Measurements from ENCODE around the gene AXIN2.
"Not testable (repeated sequence)": the region's sequence is repeated elsewhere in the genome, so short reads cannot be mapped to it uniquely, and the experiment has no call there.

AXIN2 gene

GRCh38 chr17:65485388-65486299 is 75.8 kb downstream of the AXIN2 start:
- H3K27me3 ChIP-seq (ENCODE audit: insufficient read depth, low read depth, severe bottlenecking) = peaks cover 21% of the 10 kb centered on the region
- H3K36me3 ChIP-seq = no peaks in the 10 kb centered on the region
- peaks cover 5% of the 10 kb centered on the region for H3K9me3 ChIP-seq (ENCODE audit: severe bottlenecking)
- TF ChIP-seq CTCF (IDR thresholded peaks at IDR 0.05; ENCODE audit: low read depth, low read length) = no peak
- peak; percentile 21 for DNase-seq
- H3K4me3 ChIP-seq (ENCODE audit: low read depth, low read length) = no peak overlapping the region
- H3K27ac ChIP-seq = no peak overlapping the region

GRCh38 chr17:65484405-65484804 is 77.0 kb downstream of the AXIN2 start:
- not testable (repeated sequence) for DNase-seq; H3K9me3 ChIP-seq (ENCODE audit: severe bottlenecking); H3K27ac ChIP-seq; H3K4me3 ChIP-seq (ENCODE audit: low read depth, low read length); H3K36me3 ChIP-seq
- peaks cover 15% of the 10 kb centered on the region for H3K27me3 ChIP-seq (ENCODE audit: insufficient read depth, low read depth, severe bottlenecking)

GRCh38 chr17:65483438-65483837 is 78.0 kb downstream of the AXIN2 start:
- H3K4me3 ChIP-seq (ENCODE audit: low read depth, low read length) = no peak overlapping the region
- no peaks in the 10 kb centered on the region for H3K36me3 ChIP-seq
- H3K27ac ChIP-seq = no peak overlapping the region
- DNase-seq = no peak
- H3K27me3 ChIP-seq (ENCODE audit: insufficient read depth, low read depth, severe bottlenecking) = peaks cover 15% of the 10 kb centered on the region
- H3K9me3 ChIP-seq (ENCODE audit: severe bottlenecking) = peaks cover 5% of the 10 kb centered on the region
- TF ChIP-seq CTCF (IDR thresholded peaks at IDR 0.05; ENCODE audit: low read depth, low read length) = no peak

DNA sequence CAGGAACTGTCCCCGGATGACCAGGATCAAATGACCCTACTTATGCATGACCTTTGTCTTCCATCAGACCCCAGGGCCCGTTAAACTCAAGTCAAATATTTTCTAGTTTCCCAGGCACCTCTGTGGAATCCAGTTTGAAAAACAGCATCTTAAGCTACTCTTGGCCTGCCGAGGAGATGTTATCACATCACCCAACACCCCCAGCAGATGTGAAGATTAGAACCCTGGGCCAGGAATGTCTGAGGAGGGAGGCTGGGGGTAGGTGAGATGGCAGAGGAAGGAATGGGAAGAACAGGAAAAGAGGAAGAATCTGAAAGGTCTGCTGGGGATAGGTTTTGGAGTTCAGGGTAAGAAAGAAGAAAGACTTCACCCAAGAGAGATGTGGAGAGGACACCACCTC is 79.2 kb downstream of the AXIN2 start:
- H3K4me3 ChIP-seq (ENCODE audit: low read depth, low read length) = no peak overlapping the region
- peaks cover 12% of the 10 kb centered on the region for H3K27me3 ChIP-seq (ENCODE audit: insufficient read depth, low read depth, severe bottlenecking)
- no peak for DNase-seq
- no peak overlapping the region for H3K27ac ChIP-seq
- H3K9me3 ChIP-seq (ENCODE audit: severe bottlenecking) = peaks cover 5% of the 10 kb centered on the region
- no peaks in the 10 kb centered on the region for H3K36me3 ChIP-seq
- TF ChIP-seq CTCF (IDR thresholded peaks at IDR 0.05; ENCODE audit: low read depth, low read length) = no peak

- DNase-seq = no peak
- Histone ChIP-seq H3K27me3 (ENCODE audit: insufficient read depth, low read depth, severe bottlenecking) (peaks cover 22% of the 10 kb centered on the region), H3K36me3 (no peaks in the 10 kb centered on the region), H3K27ac (no peak overlapping the region), H3K9me3 (ENCODE audit: severe bottlenecking) (peaks cover 8% of the 10 kb centered on the region), H3K4me3 (ENCODE audit: low read depth, low read length) (no peak overlapping the region)
- TF ChIP-seq CTCF (IDR thresholded peaks at IDR 0.05; ENCODE audit: low read depth, low read length) = no peak
These were observed 82.2 kb downstream of the AXIN2 start for GRCh38 chr17:65479282-65479681.

Data from WERI-Rb-1 (cell line).